ENCODE measurements around the gene SBF1. TPM values are rescaled to one million over a fixed set of nuclear protein-coding genes. Genes with fewer than 3 reads are reported as not detected.
A peak's percentile ranks its signal among the peaks of the same experiment; 100 is the strongest.

Gene SBF1
- total and polyA plus RNA-seq, 9 donors = 1.9 to 86.0 (median 58.7) TPM

DNA sequence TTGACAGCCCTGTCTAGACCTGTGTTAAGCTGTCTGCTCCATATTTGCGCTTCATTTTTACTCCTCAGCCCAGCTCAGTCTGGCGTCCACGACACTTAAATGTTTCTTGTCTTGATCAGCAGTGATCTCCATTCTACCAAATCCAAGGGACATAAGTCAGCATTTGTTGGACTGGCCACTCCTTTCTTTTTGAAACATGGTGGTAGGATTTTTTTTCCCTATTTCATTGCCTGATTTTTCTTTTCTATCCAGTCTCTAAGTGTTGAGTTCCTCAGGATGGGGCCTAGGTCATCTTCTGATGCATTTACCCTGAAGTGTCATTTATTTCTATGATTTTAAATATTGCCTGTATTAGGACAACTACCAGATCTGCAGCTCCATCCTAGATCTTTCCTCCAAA is 34.1 kb upstream of the SBF1 start:
- peak overlapping the region in 1 of 2 donors; percentile 61 for H3K27ac ChIP-seq
- peaks cover 13% of the 10 kb centered on the region for H3K4me1 ChIP-seq (ENCODE audit: insufficient read depth)
- no peaks in the 10 kb centered on the region for H3K36me3 ChIP-seq
- 4 to 8% (median 7%) methylated on average over 3 of the region's 3 CpGs for WGBS, 3 donors
- H3K27me3 ChIP-seq = no peaks in the 10 kb centered on the region
- intact Hi-C loops (cut with DNase I) = loop anchor here in 1 of 4 donors (10.0 kb wide), 1 partner anchor 264 kb away; the partner anchor contains the start of gene TUBGCP6
- no peak for TF ChIP-seq EP300 (IDR thresholded peaks at IDR 0.05)
- TF ChIP-seq, protein P1, sequence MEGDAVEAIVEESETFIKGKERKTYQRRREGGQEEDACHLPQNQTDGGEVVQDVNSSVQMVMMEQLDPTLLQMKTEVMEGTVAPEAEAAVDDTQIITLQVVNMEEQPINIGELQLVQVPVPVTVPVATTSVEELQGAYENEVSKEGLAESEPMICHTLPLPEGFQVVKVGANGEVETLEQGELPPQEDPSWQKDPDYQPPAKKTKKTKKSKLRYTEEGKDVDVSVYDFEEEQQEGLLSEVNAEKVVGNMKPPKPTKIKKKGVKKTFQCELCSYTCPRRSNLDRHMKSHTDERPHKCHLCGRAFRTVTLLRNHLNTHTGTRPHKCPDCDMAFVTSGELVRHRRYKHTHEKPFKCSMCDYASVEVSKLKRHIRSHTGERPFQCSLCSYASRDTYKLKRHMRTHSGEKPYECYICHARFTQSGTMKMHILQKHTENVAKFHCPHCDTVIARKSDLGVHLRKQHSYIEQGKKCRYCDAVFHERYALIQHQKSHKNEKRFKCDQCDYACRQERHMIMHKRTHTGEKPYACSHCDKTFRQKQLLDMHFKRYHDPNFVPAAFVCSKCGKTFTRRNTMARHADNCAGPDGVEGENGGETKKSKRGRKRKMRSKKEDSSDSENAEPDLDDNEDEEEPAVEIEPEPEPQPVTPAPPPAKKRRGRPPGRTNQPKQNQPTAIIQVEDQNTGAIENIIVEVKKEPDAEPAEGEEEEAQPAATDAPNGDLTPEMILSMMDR (IDR thresholded peaks at IDR 0.05) = no peak
- TF ChIP-seq POLR2A (IDR thresholded peaks at IDR 0.05) = no peak
- no peak for DNase-seq
- peak overlapping the region; percentile 55 for H3K4me3 ChIP-seq
- no peaks in the 10 kb centered on the region for H3K9me3 ChIP-seq

DNA sequence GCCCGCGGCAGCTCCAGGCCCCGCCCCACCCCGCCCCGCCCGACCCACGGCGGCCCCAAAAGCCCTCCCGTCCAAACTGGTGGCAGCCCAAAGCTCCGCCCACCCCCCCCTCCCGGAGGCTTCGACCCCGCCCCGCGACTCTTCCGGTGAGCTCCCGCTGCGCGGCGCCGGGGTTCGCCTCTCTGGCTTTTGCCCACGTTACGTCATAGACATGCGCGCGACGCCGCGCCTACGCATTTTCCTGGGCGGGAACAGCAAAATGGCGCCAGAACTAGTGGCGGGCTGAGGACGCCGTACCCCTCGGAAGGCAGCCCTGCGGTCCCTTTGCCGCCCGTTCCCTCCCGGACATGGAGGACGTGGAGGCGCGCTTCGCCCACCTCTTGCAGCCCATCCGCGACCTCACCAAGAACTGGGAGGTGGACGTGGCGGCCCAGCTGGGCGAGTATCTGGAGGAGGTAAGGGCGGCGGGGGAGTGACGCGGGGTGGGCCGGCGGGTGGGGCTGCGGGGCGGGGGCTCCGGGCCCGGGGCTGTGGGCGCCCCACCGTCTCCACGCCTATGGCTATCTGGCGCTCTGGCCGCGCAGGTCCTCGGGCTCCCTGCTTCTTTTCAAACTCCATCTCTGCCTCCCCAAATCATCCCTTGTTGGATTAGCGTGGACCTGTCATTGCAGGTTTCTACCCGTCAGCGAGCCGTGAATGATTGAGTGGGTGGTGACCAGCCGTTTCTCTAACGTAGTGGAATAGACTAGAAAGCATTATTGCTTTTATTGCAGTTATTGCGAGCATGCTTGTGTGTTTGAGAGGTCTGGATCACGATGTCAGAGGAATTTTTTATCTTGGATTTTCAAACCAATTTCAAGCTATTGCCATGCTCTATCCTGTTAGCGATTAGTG is 33.4 kb upstream of the SBF1 start, which contains the start of gene NCAPH2:
TSS of gene NCAPH2 (plus strand) at position 234 of the 894 bp plus-strand sequence. CDS start at position 348, 114 bp downstream.
- H3K27ac ChIP-seq = peak within 1 kb of the TSS; percentile 61 to 94
- H3K9me3 ChIP-seq = no peaks in the 10 kb centered on the region
- intact Hi-C loops (cut with DNase I) = loop anchor here in 1 of 4 donors (10.0 kb wide), 1 partner anchor 263 kb away; the partner anchor contains the start of gene TUBGCP6
- DNase-seq = peak; percentile 95 to 98 (median 97)
- peaks cover 13% of the 10 kb centered on the region for H3K4me1 ChIP-seq (ENCODE audit: insufficient read depth)
- H3K36me3 ChIP-seq = no peaks in the 10 kb centered on the region
- TF ChIP-seq EP300 (IDR thresholded peaks at IDR 0.05) = no peak
- TF ChIP-seq, protein P1 (IDR thresholded peaks at IDR 0.05) = peak in 2 of 3 donors; percentile 19 to 40
- TF ChIP-seq POLR2A (IDR thresholded peaks at IDR 0.05) = peak; percentile 94
- no peaks in the 10 kb centered on the region for H3K27me3 ChIP-seq
- peak within 1 kb of the TSS; percentile 81 for H3K4me3 ChIP-seq
- 0% methylated on average over 52 to 76 of the region's 76 CpGs for WGBS, 3 donors

DNA sequence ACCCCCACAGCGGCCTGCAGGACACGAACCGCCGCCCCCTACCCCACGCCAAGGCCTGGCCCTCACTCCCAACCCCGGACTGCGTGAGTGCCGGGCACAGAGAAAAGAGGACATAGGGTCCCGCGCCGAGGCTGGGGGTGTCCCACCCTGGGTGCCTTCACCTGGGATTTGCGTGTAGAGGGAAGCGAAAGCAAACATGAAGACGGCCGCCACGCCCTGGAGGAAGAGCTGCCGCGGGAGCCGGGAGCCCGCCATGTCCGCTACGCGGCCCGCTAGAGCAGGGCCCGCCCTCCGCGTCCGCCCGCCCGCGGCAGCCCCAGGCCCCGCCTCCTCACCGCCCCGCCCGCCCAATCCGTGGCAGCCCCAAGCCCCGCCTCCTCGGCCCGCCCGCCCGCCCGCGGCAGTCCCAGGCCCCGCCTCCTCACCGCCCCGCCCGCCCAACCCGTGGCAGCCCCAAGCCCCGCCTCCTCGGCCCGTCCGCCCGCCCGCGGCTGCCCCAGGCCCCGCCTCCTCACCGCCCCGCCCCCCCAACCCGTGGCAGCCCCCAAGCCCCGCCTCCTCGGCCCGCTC is 32.7 kb upstream of the SBF1 start, which contains the start of gene LMF2:
TSS of gene LMF2 (minus strand) at position 282 of the 570 bp plus-strand sequence. CDS start at position 255, 27 bp downstream.
- 1 to 3% (median 1%) methylated on average over 16 to 58 of the region's 62 CpGs for WGBS, 3 donors
- H3K27me3 ChIP-seq = no peaks in the 10 kb centered on the region
- intact Hi-C loops (cut with DNase I) = loop anchor here in 1 of 4 donors (10.0 kb wide), 1 partner anchor 263 kb away; the partner anchor contains the start of gene TUBGCP6
- H3K4me3 ChIP-seq = peak within 1 kb of the TSS; percentile 81
- peaks cover 13% of the 10 kb centered on the region for H3K4me1 ChIP-seq (ENCODE audit: insufficient read depth)
- peak; percentile 91 to 96 (median 94) for DNase-seq
- no peaks in the 10 kb centered on the region for H3K9me3 ChIP-seq
- H3K27ac ChIP-seq = peak within 1 kb of the TSS; percentile 61 to 94
- TF ChIP-seq, protein P1 (IDR thresholded peaks at IDR 0.05) = no peak
- TF ChIP-seq POLR2A (IDR thresholded peaks at IDR 0.05) (peak; percentile 48), EP300 (IDR thresholded peaks at IDR 0.05) (no peak)
- no peaks in the 10 kb centered on the region for H3K36me3 ChIP-seq

All from ovary (tissue), 9 donors.